WTC11 (cell line): ENCODE data around the gene STK24.

ENCODE experiments used
- ATF1 ChIP-seq: sonication (generic); formaldehyde crosslinking; IDR thresholded peaks from 2 replicates; pipeline ENCODE4 v1.8.1; 2023; ENCODE audit warnings: mild to moderate bottlenecking, moderate library complexity, missing genetic modification reagents
- CREM ChIP-seq: sonication (generic); formaldehyde crosslinking; IDR thresholded peaks from 2 replicates; pipeline ENCODE4 v1.8.1; 2022; ENCODE audit warnings: mild to moderate bottlenecking, missing genetic modification reagents, moderate library complexity
- CTCF ChIP-seq: fragments of 200-600 bp; IDR thresholded peaks from 2 replicates; pipeline ENCODE4 v1.8.0; 2022; ENCODE audit warnings: antibody characterized with exemption
- E2F1 ChIP-seq: sonication (generic); formaldehyde crosslinking; IDR thresholded peaks from 2 replicates; pipeline ENCODE4 v1.8.0; 2022; ENCODE audit warnings: mild to moderate bottlenecking, missing genetic modification reagents
- IRF2 ChIP-seq: sonication (generic); formaldehyde crosslinking; IDR thresholded peaks from 2 replicates; pipeline ENCODE4 v1.8.0; 2022; ENCODE audit warnings: low read depth, missing genetic modification reagents, borderline replicate concordance
- JUN ChIP-seq: sonication (generic); formaldehyde crosslinking; IDR thresholded peaks from 2 replicates; pipeline ENCODE4 v1.8.0; 2023; ENCODE audit warnings: mild to moderate bottlenecking, missing genetic modification reagents
- MYBL2 ChIP-seq: sonication (generic); formaldehyde crosslinking; IDR thresholded peaks from 2 replicates; pipeline ENCODE4 v1.8.1; 2023; ENCODE audit warnings: mild to moderate bottlenecking, moderate library complexity, missing genetic modification reagents
- NR2C2 ChIP-seq: sonication (generic); formaldehyde crosslinking; IDR thresholded peaks from 2 replicates; pipeline ENCODE4 v1.8.0; 2022; ENCODE audit warnings: mild to moderate bottlenecking, missing genetic modification reagents
- USF2 ChIP-seq: sonication (generic); formaldehyde crosslinking; IDR thresholded peaks from 2 replicates; pipeline ENCODE4 v1.8.1; 2023; ENCODE audit warnings: mild to moderate bottlenecking, missing genetic modification reagents, moderate library complexity
- ZNF138 ChIP-seq: sonication (generic); formaldehyde crosslinking; conservative IDR thresholded peaks from 2 replicates; pipeline ENCODE4 v1.8.1; 2022; ENCODE audit warnings: mild to moderate bottlenecking, moderate library complexity, missing genetic modification reagents
- ZNF232 ChIP-seq: sonication (generic); formaldehyde crosslinking; IDR thresholded peaks from 2 replicates; pipeline ENCODE4 v1.8.0; 2022; ENCODE audit warnings: mild to moderate bottlenecking, missing genetic modification reagents
- ZNF396 ChIP-seq: fragments of 250-450 bp; sonication (Bioruptor Pico); IDR thresholded peaks from 2 replicates; pipeline ENCODE4 v1.8.0; 2021; ENCODE audit warnings: mild to moderate bottlenecking, moderate library complexity, borderline replicate concordance

GRCh38 chr13:98468929-98469328, 108.0 kb downstream of the STK24 start:
- TF ChIP-seq CTCF (no peak), JUN (no peak), ZNF232 (CRISPR knock-in tag) (no peak), NR2C2 (CRISPR knock-in tag) (no peak), ZNF138 (CRISPR knock-in tag) (no peak), E2F1 (no peak), MYBL2 (CRISPR knock-in tag) (no peak), CREM (no peak), ZNF396 (no peak), USF2 (CRISPR knock-in tag) (no peak), ATF1 (CRISPR knock-in tag) (no peak), IRF2 (CRISPR knock-in tag) (no peak)
